Liver (tissue), 9 donors: ENCODE results near the gene TEX9. TPM values are rescaled to one million over a fixed set of nuclear protein-coding genes. Genes with fewer than 3 reads are reported as not detected.

Experiments
- DNase-seq: peaks from one replicate; pipeline ENCODE4 v3.0.0-alpha.2; 2017; ENCODE audit warnings: low spot score
- H3K27ac ChIP-seq, 2 donors: one replicate each; pipeline ENCODE4 v1.7.0; 2013; ENCODE audit warnings: inconsistent platforms in 2 of 2, low read length in 2 of 2, control low read depth in 1 of 2, low read depth in 1 of 2, mild to moderate bottlenecking in 1 of 2
- H3K27me3 ChIP-seq, 4 donors: one replicate each; pipeline versions ENCODE4 v1.6.1 to v1.7.0; 2013; ENCODE audit warnings: low read length in 3 of 4, inconsistent platforms in 1 of 4, mild to moderate bottlenecking in 1 of 4, moderate library complexity in 1 of 4; ENCODE audit not compliant: control insufficient read depth in 4 of 4, insufficient read depth in 4 of 4
- H3K36me3 ChIP-seq, 4 donors: one replicate each; pipeline versions ENCODE4 v1.6.1 to v1.7.0; 2013; ENCODE audit warnings: low read length in 3 of 4, mild to moderate bottlenecking in 3 of 4, low read depth in 1 of 4, moderate library complexity in 1 of 4; ENCODE audit not compliant: control insufficient read depth in 4 of 4, insufficient read depth in 3 of 4
- H3K4me1 ChIP-seq, 4 donors: one replicate each; pipeline versions ENCODE4 v1.6.1 to v1.7.0; 2013; ENCODE audit warnings: low read length in 3 of 4, mild to moderate bottlenecking in 3 of 4, moderate library complexity in 1 of 4; ENCODE audit not compliant: control insufficient read depth in 4 of 4, insufficient read depth in 4 of 4
- H3K4me3 ChIP-seq, 3 donors: one replicate each; pipeline versions ENCODE4 v1.6.1 to v1.7.0; 2013; ENCODE audit warnings: low read length in 3 of 3, control low read depth in 1 of 3, low read depth in 1 of 3, mild to moderate bottlenecking in 1 of 3
- H3K9ac ChIP-seq, 2 donors: one replicate each; pipeline ENCODE4 v1.7.0; 2013; ENCODE audit warnings: low read length in 2 of 2, mild to moderate bottlenecking in 2 of 2, moderate library complexity in 2 of 2, control low read depth in 1 of 2, low read depth in 1 of 2
- H3K9me3 ChIP-seq, 4 donors: one replicate each; pipeline versions ENCODE4 v1.6.1 to v1.7.0; 2013; ENCODE audit warnings: low read length in 3 of 4; ENCODE audit not compliant: control insufficient read depth in 4 of 4
- EGR1 ChIP-seq, 2 donors: IDR thresholded peaks; 2 replicates each; pipeline ENCODE4 v1.6.1; 2016 to 2018; ENCODE audit warnings: antibody characterized with exemption in 2 of 2, low read depth in 2 of 2
- FOXA1 ChIP-seq: IDR thresholded peaks from 2 replicates; pipeline ENCODE4 v1.6.1; 2016; ENCODE audit warnings: antibody characterized with exemption
- FOXA2 ChIP-seq: IDR thresholded peaks from 2 replicates; pipeline ENCODE4 v1.6.1; 2016; ENCODE audit warnings: antibody characterized with exemption
- GABPA ChIP-seq, 2 donors: IDR thresholded peaks in 1 of 2; conservative IDR thresholded peaks in 1 of 2; 2 replicates each; pipeline ENCODE4 v1.6.1; 2016; ENCODE audit warnings: antibody characterized with exemption in 2 of 2, mild to moderate bottlenecking in 1 of 2, moderate library complexity in 1 of 2
- HNF4A ChIP-seq, 2 donors: conservative IDR thresholded peaks; 2 replicates each; pipeline ENCODE4 v1.6.1; 2016; ENCODE audit warnings: antibody characterized with exemption in 2 of 2, mild to moderate bottlenecking in 2 of 2
- HNF4G ChIP-seq: IDR thresholded peaks from 2 replicates; pipeline ENCODE4 v1.6.1; 2016; ENCODE audit warnings: antibody characterized with exemption
- JUND ChIP-seq, 2 donors: IDR thresholded peaks; 2 replicates each; pipeline ENCODE4 v1.6.1; 2016; ENCODE audit warnings: antibody characterized with exemption in 2 of 2
- NR2F2 ChIP-seq: IDR thresholded peaks from 2 replicates; pipeline ENCODE4 v1.6.1; 2016; ENCODE audit warnings: antibody characterized with exemption
- RAD21 ChIP-seq, 2 donors: IDR thresholded peaks; 2 replicates each; pipeline ENCODE4 v1.6.1; 2016; ENCODE audit warnings: antibody characterized with exemption in 2 of 2, mild to moderate bottlenecking in 2 of 2
- RXRA ChIP-seq, 2 donors: IDR thresholded peaks; 2 replicates each; pipeline ENCODE4 v1.6.1; 2017 to 2018; ENCODE audit warnings: antibody characterized with exemption in 2 of 2, mild to moderate bottlenecking in 1 of 2
- SP1 ChIP-seq: IDR thresholded peaks from 2 replicates; pipeline ENCODE4 v1.6.1; 2018; ENCODE audit warnings: antibody characterized with exemption, mild to moderate bottlenecking
- TAF1 ChIP-seq: conservative IDR thresholded peaks from 2 replicates; pipeline ENCODE4 v1.6.1; 2016; ENCODE audit warnings: antibody characterized with exemption, mild to moderate bottlenecking
- YY1 ChIP-seq: IDR thresholded peaks from 2 replicates; pipeline ENCODE4 v1.6.1; 2016; ENCODE audit warnings: antibody characterized with exemption, mild to moderate bottlenecking
- WGBS: extraction: QIAGEN DNeasy Blood & Tissue Kit; methylation state at CpG from one replicate; pipeline ENCODE4 v1.1.7; 2013; 5-methylcytosine and 5-hydroxymethylcytosine counted together
- polyA plus RNA-seq, 2 donors: library from polyadenylated mRNA; stranded (reverse) in 1 of 2; unstranded in 1 of 2; fragments of 200-250 nt in 1 of 2; fragments of >200 nt in 1 of 2; fragmentation: Nextera tagmentation in 1 of 2; extraction: Ambion mirVana in 1 of 2; gene quantifications; one replicate each; pipeline versions ENCODE4 v1.2.1 to v1.2.3, GENCODE V29; 2013 to 2015
- total RNA-seq, 2 donors: library from RNA; depleted of rRNA; stranded (reverse); fragments of >200 nt; gene quantifications; one replicate each; pipeline ENCODE4 v1.2.3, GENCODE V29; 2014
- TF ChIP-seq, protein P1 (sequence below): IDR thresholded peaks from 2 replicates; pipeline ENCODE4 v1.6.1; 2016; ENCODE audit warnings: antibody characterized with exemption
- TF ChIP-seq, protein P2 (sequence below): IDR thresholded peaks from 2 replicates; pipeline ENCODE4 v1.6.1; 2016; ENCODE audit warnings: antibody characterized with exemption
- TF ChIP-seq, protein P3 (sequence below): fragments of 150-350 bp; IDR thresholded peaks from 2 replicates; pipeline ENCODE4 v1.5.1; 2017; ENCODE audit warnings: improper control_type of control experiment, low read depth, low read length; ENCODE audit not compliant: missing input control
- TF ChIP-seq, protein P4 (sequence below): IDR thresholded peaks from 2 replicates; pipeline ENCODE4 v1.6.1; 2016; ENCODE audit warnings: antibody characterized with exemption
- TF ChIP-seq, protein P5 (sequence below): IDR thresholded peaks from 2 replicates; pipeline ENCODE4 v1.6.1; 2016; ENCODE audit warnings: antibody characterized with exemption, mild to moderate bottlenecking
- donor health status: healthy.
- donor health status: healthy.
- donor health status: healthy.
- donor health status: healthy.
- donor health status: healthy.

Gene TEX9
- total and polyA plus RNA-seq, 4 donors, result 0.48 to 1.4 (median 0.90) TPM

DNA sequence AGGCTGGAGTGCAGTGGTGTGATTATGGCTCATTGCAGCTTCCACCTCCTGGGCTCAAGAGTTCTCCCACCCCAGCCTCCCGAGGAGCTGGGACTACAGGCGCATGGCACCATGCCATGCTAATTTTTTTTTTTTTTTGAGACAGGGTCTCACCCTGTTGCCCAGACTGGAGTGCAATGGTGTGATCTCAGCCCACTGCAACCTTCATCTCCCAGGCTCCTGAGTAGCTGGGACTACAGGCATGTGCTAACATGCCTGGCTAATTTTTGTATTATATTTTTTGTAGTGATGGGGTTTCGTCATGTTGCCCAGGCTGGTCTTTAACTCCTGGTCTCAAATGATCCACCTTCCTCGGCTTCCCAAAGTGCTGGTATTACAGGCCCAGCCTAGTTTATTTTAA is 4.0 kb downstream of the TEX9 start:
- TF ChIP-seq, protein P1, sequence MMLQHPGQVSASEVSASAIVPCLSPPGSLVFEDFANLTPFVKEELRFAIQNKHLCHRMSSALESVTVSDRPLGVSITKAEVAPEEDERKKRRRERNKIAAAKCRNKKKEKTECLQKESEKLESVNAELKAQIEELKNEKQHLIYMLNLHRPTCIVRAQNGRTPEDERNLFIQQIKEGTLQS, result no peak
- TF ChIP-seq RXRA (IDR thresholded peaks at IDR 0.05) (no peak), JUND (IDR thresholded peaks at IDR 0.05) (no peak), EGR1 (IDR thresholded peaks at IDR 0.05; ENCODE audit: low read depth in 2 of 2) (no peak), RAD21 (IDR thresholded peaks at IDR 0.05) (no peak), HNF4A (conservative IDR thresholded peaks at IDR 0.05) (no peak), FOXA1 (no peak), HNF4G (no peak), SP1 (no peak), TAF1 (no peak), NR2F2 (no peak)
- TF ChIP-seq, protein P2, sequence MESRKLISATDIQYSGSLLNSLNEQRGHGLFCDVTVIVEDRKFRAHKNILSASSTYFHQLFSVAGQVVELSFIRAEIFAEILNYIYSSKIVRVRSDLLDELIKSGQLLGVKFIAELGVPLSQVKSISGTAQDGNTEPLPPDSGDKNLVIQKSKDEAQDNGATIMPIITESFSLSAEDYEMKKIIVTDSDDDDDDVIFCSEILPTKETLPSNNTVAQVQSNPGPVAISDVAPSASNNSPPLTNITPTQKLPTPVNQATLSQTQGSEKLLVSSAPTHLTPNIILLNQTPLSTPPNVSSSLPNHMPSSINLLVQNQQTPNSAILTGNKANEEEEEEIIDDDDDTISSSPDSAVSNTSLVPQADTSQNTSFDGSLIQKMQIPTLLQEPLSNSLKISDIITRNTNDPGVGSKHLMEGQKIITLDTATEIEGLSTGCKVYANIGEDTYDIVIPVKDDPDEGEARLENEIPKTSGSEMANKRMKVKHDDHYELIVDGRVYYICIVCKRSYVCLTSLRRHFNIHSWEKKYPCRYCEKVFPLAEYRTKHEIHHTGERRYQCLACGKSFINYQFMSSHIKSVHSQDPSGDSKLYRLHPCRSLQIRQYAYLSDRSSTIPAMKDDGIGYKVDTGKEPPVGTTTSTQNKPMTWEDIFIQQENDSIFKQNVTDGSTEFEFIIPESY, result no peak
- TF ChIP-seq, protein P3, sequence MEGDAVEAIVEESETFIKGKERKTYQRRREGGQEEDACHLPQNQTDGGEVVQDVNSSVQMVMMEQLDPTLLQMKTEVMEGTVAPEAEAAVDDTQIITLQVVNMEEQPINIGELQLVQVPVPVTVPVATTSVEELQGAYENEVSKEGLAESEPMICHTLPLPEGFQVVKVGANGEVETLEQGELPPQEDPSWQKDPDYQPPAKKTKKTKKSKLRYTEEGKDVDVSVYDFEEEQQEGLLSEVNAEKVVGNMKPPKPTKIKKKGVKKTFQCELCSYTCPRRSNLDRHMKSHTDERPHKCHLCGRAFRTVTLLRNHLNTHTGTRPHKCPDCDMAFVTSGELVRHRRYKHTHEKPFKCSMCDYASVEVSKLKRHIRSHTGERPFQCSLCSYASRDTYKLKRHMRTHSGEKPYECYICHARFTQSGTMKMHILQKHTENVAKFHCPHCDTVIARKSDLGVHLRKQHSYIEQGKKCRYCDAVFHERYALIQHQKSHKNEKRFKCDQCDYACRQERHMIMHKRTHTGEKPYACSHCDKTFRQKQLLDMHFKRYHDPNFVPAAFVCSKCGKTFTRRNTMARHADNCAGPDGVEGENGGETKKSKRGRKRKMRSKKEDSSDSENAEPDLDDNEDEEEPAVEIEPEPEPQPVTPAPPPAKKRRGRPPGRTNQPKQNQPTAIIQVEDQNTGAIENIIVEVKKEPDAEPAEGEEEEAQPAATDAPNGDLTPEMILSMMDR, result no peak
- DNase-seq, result no peak
- Histone ChIP-seq H3K4me3 (no peak overlapping the region), H3K36me3 (no peaks in the 10 kb centered on the region), H3K27me3 (no peaks in the 10 kb centered on the region), H3K9ac (no peak overlapping the region), H3K4me1 (peaks cover 0 to 14% (median 13%) of the 10 kb centered on the region in 4 donors), H3K9me3 (no peaks in the 10 kb centered on the region), H3K27ac (no peak overlapping the region)
- WGBS, result 92% methylated on average over 4 of the region's 4 CpGs

DNA sequence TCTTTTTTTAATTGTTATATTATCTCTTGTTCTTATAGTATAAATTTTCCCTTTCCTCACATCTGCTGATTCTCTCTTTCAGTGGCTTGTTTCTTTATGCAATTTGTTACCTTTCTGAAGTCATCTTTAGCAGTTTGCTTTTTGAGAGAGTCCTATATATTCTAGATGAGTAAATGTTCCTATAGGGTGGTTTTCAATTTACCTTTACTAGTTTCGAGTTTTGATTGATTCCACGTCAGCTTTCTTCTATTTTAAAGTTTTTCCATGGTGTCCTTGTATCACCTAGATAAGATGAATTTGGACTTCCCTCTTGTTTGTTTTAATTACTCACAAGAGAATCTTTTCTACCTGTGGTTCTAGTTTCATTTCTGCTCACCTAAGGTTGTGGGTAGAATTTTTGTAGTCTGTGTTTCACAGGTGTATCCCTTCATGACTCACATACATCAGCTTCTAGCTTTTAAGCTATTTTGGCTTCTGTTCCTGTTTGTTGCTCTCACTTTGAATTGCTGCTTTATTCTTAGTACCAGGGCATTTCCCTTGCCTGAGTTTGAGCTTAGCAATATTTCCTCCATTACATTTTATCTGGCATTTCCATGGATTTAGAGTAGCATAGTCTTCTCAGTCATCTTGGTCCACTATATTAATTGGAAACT is 6.4 kb downstream of the TEX9 start:
- no peak for DNase-seq
- H3K4me1 ChIP-seq, result no peaks in the 10 kb centered on the region
- 77% methylated on average over 2 of the region's 2 CpGs for WGBS
- H3K27ac ChIP-seq, result no peak overlapping the region
- no peak overlapping the region for H3K9ac ChIP-seq
- H3K36me3 ChIP-seq, result no peaks in the 10 kb centered on the region
- no peaks in the 10 kb centered on the region for H3K9me3 ChIP-seq
- H3K27me3 ChIP-seq, result no peaks in the 10 kb centered on the region
- TF ChIP-seq JUND (IDR thresholded peaks at IDR 0.05) (no peak), YY1 (no peak), RXRA (IDR thresholded peaks at IDR 0.05) (no peak), RAD21 (IDR thresholded peaks at IDR 0.05) (no peak), SP1 (no peak), HNF4G (no peak), HNF4A (conservative IDR thresholded peaks at IDR 0.05) (no peak), NR2F2 (no peak), GABPA (IDR thresholded peaks at IDR 0.05 in 1 of 2, conservative IDR thresholded peaks at IDR 0.05 in 1 of 2) (no peak), TAF1 (no peak), EGR1 (IDR thresholded peaks at IDR 0.05; ENCODE audit: low read depth in 2 of 2) (no peak), FOXA1 (no peak), FOXA2 (no peak)
- TF ChIP-seq, protein P2, result no peak
- TF ChIP-seq, protein P1, result no peak
- TF ChIP-seq, protein P3, result no peak
- TF ChIP-seq, protein P4, sequence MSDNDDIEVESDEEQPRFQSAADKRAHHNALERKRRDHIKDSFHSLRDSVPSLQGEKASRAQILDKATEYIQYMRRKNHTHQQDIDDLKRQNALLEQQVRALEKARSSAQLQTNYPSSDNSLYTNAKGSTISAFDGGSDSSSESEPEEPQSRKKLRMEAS, result no peak
- TF ChIP-seq, protein P5, sequence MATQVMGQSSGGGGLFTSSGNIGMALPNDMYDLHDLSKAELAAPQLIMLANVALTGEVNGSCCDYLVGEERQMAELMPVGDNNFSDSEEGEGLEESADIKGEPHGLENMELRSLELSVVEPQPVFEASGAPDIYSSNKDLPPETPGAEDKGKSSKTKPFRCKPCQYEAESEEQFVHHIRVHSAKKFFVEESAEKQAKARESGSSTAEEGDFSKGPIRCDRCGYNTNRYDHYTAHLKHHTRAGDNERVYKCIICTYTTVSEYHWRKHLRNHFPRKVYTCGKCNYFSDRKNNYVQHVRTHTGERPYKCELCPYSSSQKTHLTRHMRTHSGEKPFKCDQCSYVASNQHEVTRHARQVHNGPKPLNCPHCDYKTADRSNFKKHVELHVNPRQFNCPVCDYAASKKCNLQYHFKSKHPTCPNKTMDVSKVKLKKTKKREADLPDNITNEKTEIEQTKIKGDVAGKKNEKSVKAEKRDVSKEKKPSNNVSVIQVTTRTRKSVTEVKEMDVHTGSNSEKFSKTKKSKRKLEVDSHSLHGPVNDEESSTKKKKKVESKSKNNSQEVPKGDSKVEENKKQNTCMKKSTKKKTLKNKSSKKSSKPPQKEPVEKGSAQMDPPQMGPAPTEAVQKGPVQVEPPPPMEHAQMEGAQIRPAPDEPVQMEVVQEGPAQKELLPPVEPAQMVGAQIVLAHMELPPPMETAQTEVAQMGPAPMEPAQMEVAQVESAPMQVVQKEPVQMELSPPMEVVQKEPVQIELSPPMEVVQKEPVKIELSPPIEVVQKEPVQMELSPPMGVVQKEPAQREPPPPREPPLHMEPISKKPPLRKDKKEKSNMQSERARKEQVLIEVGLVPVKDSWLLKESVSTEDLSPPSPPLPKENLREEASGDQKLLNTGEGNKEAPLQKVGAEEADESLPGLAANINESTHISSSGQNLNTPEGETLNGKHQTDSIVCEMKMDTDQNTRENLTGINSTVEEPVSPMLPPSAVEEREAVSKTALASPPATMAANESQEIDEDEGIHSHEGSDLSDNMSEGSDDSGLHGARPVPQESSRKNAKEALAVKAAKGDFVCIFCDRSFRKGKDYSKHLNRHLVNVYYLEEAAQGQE, result no peak
- H3K4me3 ChIP-seq, result no peak overlapping the region
